Myocyte (in vitro differentiated cells): ENCODE results near the gene KIR3DL3. TPM values are rescaled to one million over a fixed set of nuclear protein-coding genes. Genes with fewer than 3 reads are reported as not detected.
A peak's percentile ranks its signal among the peaks of the same experiment; 100 is the strongest.
"Not testable (repeated sequence)": the region's sequence is repeated elsewhere in the genome, so short reads cannot be mapped to it uniquely, and the experiment has no call there.

Experiments
- DNase-seq: peaks from one replicate; pipeline ENCODE4 v3.0.0-alpha.2; 2012; ENCODE audit warnings: low read depth
- total RNA-seq: library from RNA; depleted of rRNA; stranded (reverse); fragments of >200 nt; gene quantifications from 2 replicates; pipeline ENCODE4 v1.2.3, GENCODE V29; 2014

KIR3DL3 gene
- total RNA-seq, 1 donor from 2014 or later = not detected

DNA sequence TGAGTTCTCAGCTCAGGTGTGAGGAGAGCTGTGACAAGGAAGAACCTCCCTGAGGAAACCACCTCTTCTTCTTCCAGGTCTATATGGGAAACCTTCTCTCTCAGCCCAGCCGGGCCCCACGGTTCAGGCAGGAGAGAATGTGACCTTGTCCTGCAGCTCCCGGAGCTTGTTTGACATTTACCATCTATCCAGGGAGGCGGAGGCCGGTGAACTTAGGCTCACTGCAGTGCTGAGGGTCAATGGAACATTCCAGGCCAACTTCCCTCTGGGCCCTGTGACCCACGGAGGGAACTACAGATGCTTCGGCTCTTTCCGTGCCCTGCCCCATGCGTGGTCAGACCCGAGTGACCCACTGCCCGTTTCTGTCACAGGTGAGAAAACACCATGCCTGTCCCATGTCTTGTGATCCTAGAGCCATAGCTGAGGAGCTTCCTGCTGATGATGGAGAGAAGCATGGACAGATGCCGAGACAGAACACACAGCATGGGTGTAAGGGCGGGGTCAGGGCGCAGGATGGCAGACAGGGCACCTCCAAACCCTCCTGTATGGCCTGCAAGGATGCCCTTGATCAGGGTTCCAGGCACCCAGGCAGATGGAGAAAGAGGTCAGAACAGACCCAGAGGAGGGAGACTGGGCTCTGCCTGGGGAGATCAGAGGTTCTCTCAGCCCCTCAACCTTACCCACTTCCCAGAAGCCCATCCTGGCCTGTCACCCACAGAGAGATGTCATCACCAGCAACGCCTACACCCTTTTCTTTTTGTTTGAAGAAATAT is 5.4 kb downstream of the KIR3DL3 start:
- DNase-seq = no peak

GRCh38 chr19:54731191-54731590 is 6.9 kb downstream of the KIR3DL3 start:
- no peak for DNase-seq

DNA sequence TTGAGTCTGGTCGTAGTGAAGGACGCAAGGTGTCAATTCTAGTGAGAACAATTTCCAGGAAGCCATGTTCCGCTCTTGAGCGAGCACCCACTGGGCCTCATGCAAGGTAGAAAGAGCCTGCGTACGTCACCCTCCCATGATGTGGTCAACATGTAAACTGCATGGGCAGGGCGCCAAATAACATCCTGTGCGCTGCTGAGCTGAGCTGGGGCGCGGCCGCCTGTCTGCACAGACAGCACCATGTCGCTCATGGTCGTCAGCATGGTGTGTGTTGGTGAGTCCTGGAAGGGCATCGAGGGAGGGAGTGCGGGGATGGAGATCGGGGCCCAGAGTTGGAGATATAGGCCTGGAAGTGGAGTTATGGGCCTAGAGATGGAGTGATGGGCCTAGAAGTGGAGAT is 14.1 kb downstream of the KIR3DL3 start, which contains the start of gene KIR2DL3:
Gene KIR2DL3 (plus strand): TSS at position 208 of the 400 bp plus-strand sequence. CDS start 33 bp downstream, at position 241.
- not testable (repeated sequence) for DNase-seq

DNA sequence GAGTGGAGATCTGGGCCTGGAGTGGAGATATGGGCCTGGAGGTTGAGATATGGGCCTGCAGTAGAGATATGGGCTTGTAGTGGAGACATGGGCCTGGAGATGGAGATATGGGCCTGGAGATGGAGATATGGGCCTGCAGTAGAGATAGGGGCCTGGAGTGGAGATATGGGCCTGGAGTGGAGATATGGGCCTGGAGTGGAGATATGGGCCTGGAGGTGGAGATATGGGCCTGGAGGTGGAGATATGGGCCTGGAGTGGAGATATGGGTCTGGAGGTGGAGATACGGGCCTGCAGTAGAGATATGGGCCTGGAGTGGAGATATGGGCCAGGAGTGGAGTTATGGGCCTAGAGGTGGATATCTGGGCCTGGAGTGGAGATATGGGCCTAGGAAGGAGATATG is 14.5 kb downstream of the KIR3DL3 start:
- no peak for DNase-seq

GRCh38 chr19:54739587-54740497 is 15.6 kb downstream of the KIR3DL3 start:
- no peak for DNase-seq

- not testable (repeated sequence) for DNase-seq
Observed at GRCh38 chr19:54741950-54742349, 17.7 kb downstream of the KIR3DL3 start.

GRCh38 chr19:54744080-54744479 is 19.8 kb downstream of the KIR3DL3 start:
- DNase-seq = not testable (repeated sequence)

DNA sequence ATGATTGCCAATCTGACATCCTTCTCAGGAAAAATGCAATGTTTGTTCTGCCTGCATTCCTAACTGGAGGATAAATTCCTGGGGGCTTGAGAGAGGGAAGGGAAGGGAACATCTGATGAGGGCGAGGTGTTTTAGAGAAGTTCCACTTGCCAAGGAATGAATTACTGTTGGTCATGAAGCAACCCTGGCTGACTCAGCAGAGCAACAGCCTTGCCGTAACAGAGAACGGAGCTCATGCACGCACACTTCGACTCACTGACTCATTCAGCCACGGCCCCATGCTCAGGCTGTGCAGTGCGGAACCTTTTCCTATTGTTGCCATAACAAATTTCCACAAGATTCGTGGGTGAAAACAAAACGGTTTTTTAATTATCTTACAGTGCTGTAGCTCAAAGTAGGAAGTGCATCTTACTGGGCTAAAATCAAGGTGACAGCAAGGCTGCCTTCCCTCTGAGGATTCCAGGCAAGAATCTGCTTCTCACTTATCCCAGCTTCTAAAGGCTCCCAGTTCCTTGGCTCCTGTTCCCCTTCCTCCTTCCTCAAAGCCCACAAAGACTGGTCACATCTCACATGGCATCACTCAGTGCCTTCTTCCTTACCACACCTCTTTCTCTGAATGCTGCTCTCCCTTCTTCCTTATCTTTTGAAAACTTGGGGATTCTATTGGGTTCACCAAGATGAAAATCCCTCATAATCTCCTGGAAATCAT is 23.5 kb downstream of the KIR3DL3 start:
- DNase-seq = not testable (repeated sequence)

DNA sequence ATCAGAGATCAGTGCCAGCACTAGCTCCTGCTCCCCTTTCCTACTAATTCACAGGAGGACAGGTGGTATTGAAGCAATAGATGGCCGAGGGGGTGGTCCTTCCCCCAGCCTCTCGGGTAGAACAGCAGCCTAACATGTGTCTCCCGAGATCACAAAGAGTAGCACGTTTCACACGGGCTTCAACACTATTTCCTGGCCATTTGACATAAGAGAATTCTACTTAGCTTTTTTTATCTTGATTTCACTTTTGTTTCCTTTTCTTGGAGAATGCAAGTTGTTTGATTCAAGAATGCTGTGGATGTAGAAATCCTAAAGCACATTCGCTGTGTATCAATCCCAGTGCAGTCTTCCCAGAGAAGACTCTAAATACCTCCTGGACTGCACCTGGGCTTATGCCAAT is 26.0 kb downstream of the KIR3DL3 start:
- not testable (repeated sequence) for DNase-seq

- not testable (repeated sequence) for DNase-seq
Observed at GRCh38 chr19:54756204-54757110, 32.2 kb downstream of the KIR3DL3 start.

DNA sequence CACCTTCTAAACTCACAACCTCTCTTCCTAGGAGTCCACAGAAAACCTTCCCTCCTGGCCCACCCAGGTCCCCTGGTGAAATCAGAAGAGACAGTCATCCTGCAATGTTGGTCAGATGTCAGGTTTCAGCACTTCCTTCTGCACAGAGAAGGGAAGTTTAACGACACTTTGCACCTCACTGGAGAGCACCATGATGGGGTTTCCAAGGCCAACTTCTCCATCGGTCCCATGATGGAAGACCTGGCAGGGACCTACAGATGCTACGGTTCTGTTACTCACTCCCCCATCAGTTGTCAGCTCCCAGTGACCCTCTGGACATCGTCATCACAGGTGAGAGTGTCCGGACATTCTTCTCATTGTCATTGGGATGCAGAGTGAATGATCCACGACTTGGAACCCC is 34.3 kb downstream of the KIR3DL3 start:
- not testable (repeated sequence) for DNase-seq

DNA sequence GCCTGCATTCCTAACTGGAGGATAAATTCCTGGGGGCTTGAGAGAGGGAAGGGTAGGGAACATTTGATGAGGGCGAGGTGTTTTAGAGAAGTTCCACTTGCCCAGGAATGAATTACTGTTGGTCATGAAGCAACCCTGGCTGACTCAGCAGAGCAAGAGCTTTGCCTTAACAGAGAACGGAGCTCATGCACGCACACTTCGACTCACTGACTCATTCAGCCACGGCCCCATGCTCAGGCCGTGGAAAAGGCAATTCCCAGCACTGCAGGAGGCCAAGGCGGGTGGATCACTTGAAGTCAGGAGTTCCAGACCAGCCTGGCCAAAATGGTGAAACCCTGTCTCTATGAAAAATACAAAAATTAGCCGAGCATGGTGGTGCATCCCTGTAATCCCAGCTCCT is 40.0 kb downstream of the KIR3DL3 start:
- not testable (repeated sequence) for DNase-seq

DNA sequence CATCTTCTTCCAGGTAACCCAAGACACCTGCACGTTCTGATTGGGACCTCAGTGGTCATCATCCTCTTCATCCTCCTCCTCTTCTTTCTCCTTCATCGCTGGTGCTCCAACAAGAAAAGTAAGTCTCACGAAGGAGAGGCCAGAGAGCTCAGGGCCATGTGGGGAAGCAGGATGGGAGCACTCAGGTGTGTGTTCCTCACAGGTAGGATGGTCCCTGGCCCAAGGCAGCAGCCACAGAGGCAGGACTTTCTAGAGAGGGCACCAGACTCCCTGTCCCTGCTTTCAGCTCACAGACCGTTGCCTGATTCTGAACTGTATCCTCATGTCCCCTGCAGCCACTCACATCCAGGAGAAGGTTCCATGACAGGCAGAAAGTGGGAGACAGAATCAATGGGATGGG is 42.2 kb downstream of the KIR3DL3 start:
- not testable (repeated sequence) for DNase-seq

- not testable (repeated sequence) for DNase-seq
Observed at GRCh38 chr19:54769646-54770045, 45.4 kb downstream of the KIR3DL3 start, which contains the start of gene KIR2DL1. Gene KIR2DL1, plus strand, starts transcription at chr19:54769793. Its CDS starts 58 bp downstream, at chr19:54769851.

DNA sequence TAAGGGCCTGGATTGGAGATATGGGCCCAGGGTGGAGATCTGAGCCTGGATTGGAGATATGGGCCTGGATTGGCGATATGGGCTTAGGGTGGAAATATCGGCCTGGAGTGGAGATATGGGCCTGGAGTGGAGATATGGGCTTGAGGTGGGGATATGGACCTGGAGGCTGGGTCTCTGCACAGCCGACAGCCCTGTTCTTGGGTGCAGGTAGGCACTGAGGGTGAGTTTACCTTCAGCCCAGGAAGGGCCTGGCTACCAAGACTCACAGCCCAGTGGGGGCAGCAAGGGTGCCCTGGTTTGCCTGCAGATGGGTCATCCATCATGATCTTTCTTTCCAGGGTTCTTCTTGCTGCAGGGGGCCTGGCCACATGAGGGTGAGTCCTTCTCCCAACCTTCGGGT is 46.3 kb downstream of the KIR3DL3 start:
- DNase-seq = not testable (repeated sequence)

- DNase-seq = peak; percentile 0
Observed at GRCh38 chr19:54771018-54771960, 47.0 kb downstream of the KIR3DL3 start.

DNA sequence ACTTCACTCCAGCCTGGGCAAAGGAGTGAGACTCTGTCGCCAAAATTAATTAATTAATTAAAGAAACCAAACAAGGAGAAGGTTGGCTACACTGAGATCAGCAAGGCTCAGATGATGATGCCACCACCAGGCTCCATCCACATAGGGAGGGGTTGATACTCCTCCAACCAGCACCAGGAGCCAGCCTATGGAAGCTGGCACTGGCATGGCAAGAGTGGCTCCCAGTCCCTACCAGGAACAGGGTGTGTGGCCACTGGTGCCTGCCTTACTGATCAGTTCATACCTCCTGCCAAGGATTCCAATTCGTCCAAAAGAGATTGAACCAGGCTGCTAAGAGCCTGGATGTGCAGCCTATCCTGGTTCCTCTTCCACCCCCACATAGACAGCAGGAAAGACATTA is 48.4 kb downstream of the KIR3DL3 start:
- not testable (repeated sequence) for DNase-seq

GRCh38 chr19:54775095-54775815 is 51.0 kb downstream of the KIR3DL3 start:
- not testable (repeated sequence) for DNase-seq
